K562 (cell line): ENCODE data around the gene KLHL18. TPM values are rescaled to one million over a fixed set of nuclear protein-coding genes. Genes with fewer than 3 reads are reported as not detected.

Experiments
- CAMTA2 ChIP-seq: fragments of 250-450 bp; sonication (Bioruptor Pico); conservative IDR thresholded peaks from 2 replicates; pipeline ENCODE4 v1.5.1; 2022
- DACH1 ChIP-seq: fragments of 450-650 bp; IDR thresholded peaks from 2 replicates; pipeline ENCODE4 v1.6.1; 2018; ENCODE audit not compliant: partially characterized antibody
- FUS ChIP-seq: fragments of 200-400 bp; formaldehyde crosslinking; optimal IDR thresholded peaks from 2 replicates; pipeline ENCODE3; 2017; ENCODE audit warnings: low read depth, low read length
- HDAC1 ChIP-seq, 2 experiments: fragments of 450-650 bp; IDR thresholded peaks; 2 replicates each; pipeline ENCODE4 v1.6.1; 2016 to 2017; ENCODE audit warnings: inconsistent platforms in 1 of 2, mild to moderate bottlenecking in 1 of 2, moderate library complexity in 1 of 2
- HOXB6 ChIP-seq: fragments of 250-450 bp; sonication (Bioruptor Pico); IDR thresholded peaks from 2 replicates; pipeline ENCODE4 v1.5.1; 2022; ENCODE audit warnings: mild to moderate bottlenecking, borderline replicate concordance
- PHF8 ChIP-seq: fragments of 200-600 bp; sonication (generic); IDR thresholded peaks from 2 replicates; pipeline ENCODE4 v1.6.1; 2012; ENCODE audit warnings: mixed run types, mild to moderate bottlenecking, inconsistent platforms, low read length, moderate library complexity, borderline replicate concordance
- POLR3G ChIP-seq: IDR thresholded peaks from 2 replicates; pipeline ENCODE4 v1.6.1; 2011; ENCODE audit not compliant: insufficient read length, insufficient replicate concordance; ENCODE audit errors: extremely low read depth
- RAD21 ChIP-seq, 2 experiments: fragments of 250-450 bp in 1 of 2; fragments of 450-650 bp in 1 of 2; sonication (Bioruptor Pico) in 1 of 2; formaldehyde crosslinking in 1 of 2; IDR thresholded peaks in 1 of 2; conservative IDR thresholded peaks in 1 of 2; 2 replicates each; pipeline versions ENCODE4 v1.4.0 to v1.8.0; 2020 to 2022; ENCODE audit warnings: mild to moderate bottlenecking in 2 of 2, moderate library complexity in 1 of 2
- SRF ChIP-seq, 2 experiments: fragments of 250-450, 450-650 bp in 1 of 2; sonication (Bioruptor Pico) in 1 of 2; sonication (generic) in 1 of 2; formaldehyde crosslinking; IDR thresholded peaks; 2 replicates each; pipeline versions ENCODE4 v1.5.0 to v1.5.1; 2020 to 2022; ENCODE audit warnings: mild to moderate bottlenecking in 1 of 2, missing genetic modification reagents in 1 of 2
- SRSF1 ChIP-seq: fragments of 200-400 bp; formaldehyde crosslinking; IDR thresholded peaks from 2 replicates; pipeline ENCODE4 v1.6.1; 2017; ENCODE audit warnings: mild to moderate bottlenecking, low read depth, low read length, moderate library complexity
- ZNF696 ChIP-seq: fragments of 250-450 bp; sonication (Bioruptor Pico); conservative IDR thresholded peaks from 2 replicates; pipeline ENCODE4 v1.4.0; 2020; ENCODE audit warnings: mild to moderate bottlenecking, moderate library complexity
- polyA plus RNA-seq, 8 experiments: library from polyadenylated mRNA; depleted of rRNA in 4 of 8; stranded (reverse) in 5 of 8; unstranded in 3 of 8; fragments of >200 nt; fragmentation: Nextera tagmentation in 2 of 8; fragmentation: Illumina TruSeq in 1 of 8; extraction: Ambion mirVana in 2 of 8; extraction: Trizol in 1 of 8; gene quantifications; 2 replicates each; pipeline versions ENCODE4 v1.2.1 to v1.2.3, GENCODE V29; 2011 to 2014; ENCODE audit warnings: inconsistent platforms in 1 of 8, missing spikeins in 1 of 8
- total RNA-seq, 7 experiments: library from RNA; depleted of rRNA in 6 of 7; stranded (reverse); fragments of >200 nt in 6 of 7; fragmentation: Illumina TruSeq in 2 of 7; extraction: Trizol in 2 of 7; gene quantifications; 2 replicates each; pipeline versions ENCODE4 v1.2.1 to v1.2.3, GENCODE V29; 2011 to 2021; ENCODE audit warnings: low replicate concordance in 1 of 7
- TF ChIP-seq, protein P1 (sequence below): sonication (generic); formaldehyde crosslinking; IDR thresholded peaks from 2 replicates; pipeline ENCODE4 v1.8.1; 2023; ENCODE audit warnings: mild to moderate bottlenecking, missing genetic modification reagents
- TF ChIP-seq, protein P2 (sequence below): sonication (generic); formaldehyde crosslinking; IDR thresholded peaks from 2 replicates; pipeline ENCODE4 v1.4.0; 2020; ENCODE audit warnings: mild to moderate bottlenecking, missing genetic modification reagents
- TF ChIP-seq, protein P3 (sequence below): fragments of 450-650 bp; IDR thresholded peaks from 2 replicates; pipeline ENCODE4 v1.7.1; 2018; ENCODE audit warnings: mild to moderate bottlenecking, low read depth; ENCODE audit not compliant: partially characterized antibody
- TF ChIP-seq, protein P4 (sequence below), 3 experiments: IDR thresholded peaks in 2 of 3; conservative IDR thresholded peaks in 1 of 3; 2 replicates each; pipeline ENCODE4 v1.5.1; 2011 to 2012; ENCODE audit warnings: low read length in 3 of 3, mild to moderate bottlenecking in 3 of 3, control low read depth in 2 of 3, improper control_type of control experiment in 1 of 3, inconsistent platforms in 1 of 3, low read depth in 1 of 3, mixed read lengths in 1 of 3, moderate library complexity in 1 of 3; ENCODE audit not compliant: insufficient read depth in 2 of 3
- TF ChIP-seq, protein P5 (sequence below): sonication (generic); formaldehyde crosslinking; IDR thresholded peaks from 2 replicates; pipeline ENCODE4 v1.9.0; 2022; ENCODE audit warnings: mild to moderate bottlenecking, missing genetic modification reagents

Gene KLHL18
- total and polyA plus RNA-seq, 9 of the 15 experiments (the other 6 are each of a cell fraction or from before 2014, with no cell fraction given), result 26.7 to 97.5 (median 48.7) TPM

DNA sequence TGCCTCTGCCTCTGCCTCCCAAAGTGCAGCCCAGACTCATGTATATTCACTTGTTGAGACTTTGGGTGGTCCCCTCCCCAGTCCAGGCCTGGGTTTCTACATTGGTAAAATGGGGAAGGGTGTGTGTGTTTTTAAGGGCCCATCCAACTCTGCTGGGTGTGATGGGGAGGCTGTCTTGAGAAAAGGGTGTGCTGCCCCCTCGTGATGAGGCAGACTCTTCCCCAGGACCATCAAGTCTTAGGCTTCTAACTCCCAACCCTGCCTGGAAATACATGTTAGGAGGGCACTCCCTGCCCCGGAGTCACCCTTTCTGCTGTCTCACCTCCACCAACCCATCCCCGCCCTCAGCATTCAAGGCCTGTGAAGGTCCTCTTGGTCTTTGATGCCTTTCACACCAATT lies 93.6 kb downstream of the KLHL18 start (continued):
- TF ChIP-seq SRSF1 (no peak), FUS (no peak), DACH1 (no peak), HOXB6 (CRISPR knock-in tag) (no peak), SRF (CRISPR knock-in tag; IDR thresholded peaks at IDR 0.05) (no peak), CAMTA2 (no peak), POLR3G (no peak), ZNF696 (CRISPR knock-in tag) (no peak), PHF8 (no peak), HDAC1 (IDR thresholded peaks at IDR 0.05) (no peak), RAD21 (CRISPR knock-in tag; conservative IDR thresholded peaks at IDR 0.05 in 1 of 2, IDR thresholded peaks at IDR 0.05 in 1 of 2) (peak in 1 of 2 experiments; percentile 53; a peak in 2 of 4 replicates)
- TF ChIP-seq, protein P1, sequence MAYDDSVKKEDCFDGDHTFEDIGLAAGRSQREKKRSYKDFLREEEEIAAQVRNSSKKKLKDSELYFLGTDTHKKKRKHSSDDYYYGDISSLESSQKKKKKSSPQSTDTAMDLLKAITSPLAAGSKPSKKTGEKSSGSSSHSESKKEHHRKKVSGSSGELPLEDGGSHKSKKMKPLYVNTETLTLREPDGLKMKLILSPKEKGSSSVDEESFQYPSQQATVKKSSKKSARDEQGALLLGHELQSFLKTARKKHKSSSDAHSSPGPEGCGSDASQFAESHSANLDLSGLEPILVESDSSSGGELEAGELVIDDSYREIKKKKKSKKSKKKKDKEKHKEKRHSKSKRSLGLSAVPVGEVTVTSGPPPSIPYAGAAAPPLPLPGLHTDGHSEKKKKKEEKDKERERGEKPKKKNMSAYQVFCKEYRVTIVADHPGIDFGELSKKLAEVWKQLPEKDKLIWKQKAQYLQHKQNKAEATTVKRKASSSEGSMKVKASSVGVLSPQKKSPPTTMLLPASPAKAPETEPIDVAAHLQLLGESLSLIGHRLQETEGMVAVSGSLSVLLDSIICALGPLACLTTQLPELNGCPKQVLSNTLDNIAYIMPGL, result no peak
- TF ChIP-seq, protein P2, sequence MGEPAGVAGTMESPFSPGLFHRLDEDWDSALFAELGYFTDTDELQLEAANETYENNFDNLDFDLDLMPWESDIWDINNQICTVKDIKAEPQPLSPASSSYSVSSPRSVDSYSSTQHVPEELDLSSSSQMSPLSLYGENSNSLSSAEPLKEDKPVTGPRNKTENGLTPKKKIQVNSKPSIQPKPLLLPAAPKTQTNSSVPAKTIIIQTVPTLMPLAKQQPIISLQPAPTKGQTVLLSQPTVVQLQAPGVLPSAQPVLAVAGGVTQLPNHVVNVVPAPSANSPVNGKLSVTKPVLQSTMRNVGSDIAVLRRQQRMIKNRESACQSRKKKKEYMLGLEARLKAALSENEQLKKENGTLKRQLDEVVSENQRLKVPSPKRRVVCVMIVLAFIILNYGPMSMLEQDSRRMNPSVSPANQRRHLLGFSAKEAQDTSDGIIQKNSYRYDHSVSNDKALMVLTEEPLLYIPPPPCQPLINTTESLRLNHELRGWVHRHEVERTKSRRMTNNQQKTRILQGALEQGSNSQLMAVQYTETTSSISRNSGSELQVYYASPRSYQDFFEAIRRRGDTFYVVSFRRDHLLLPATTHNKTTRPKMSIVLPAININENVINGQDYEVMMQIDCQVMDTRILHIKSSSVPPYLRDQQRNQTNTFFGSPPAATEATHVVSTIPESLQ (CRISPR knock-in tag), result no peak
- TF ChIP-seq, protein P3, sequence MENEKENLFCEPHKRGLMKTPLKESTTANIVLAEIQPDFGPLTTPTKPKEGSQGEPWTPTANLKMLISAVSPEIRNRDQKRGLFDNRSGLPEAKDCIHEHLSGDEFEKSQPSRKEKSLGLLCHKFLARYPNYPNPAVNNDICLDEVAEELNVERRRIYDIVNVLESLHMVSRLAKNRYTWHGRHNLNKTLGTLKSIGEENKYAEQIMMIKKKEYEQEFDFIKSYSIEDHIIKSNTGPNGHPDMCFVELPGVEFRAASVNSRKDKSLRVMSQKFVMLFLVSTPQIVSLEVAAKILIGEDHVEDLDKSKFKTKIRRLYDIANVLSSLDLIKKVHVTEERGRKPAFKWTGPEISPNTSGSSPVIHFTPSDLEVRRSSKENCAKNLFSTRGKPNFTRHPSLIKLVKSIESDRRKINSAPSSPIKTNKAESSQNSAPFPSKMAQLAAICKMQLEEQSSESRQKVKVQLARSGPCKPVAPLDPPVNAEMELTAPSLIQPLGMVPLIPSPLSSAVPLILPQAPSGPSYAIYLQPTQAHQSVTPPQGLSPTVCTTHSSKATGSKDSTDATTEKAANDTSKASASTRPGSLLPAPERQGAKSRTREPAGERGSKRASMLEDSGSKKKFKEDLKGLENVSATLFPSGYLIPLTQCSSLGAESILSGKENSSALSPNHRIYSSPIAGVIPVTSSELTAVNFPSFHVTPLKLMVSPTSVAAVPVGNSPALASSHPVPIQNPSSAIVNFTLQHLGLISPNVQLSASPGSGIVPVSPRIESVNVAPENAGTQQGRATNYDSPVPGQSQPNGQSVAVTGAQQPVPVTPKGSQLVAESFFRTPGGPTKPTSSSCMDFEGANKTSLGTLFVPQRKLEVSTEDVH, result no peak
- TF ChIP-seq, protein P4, sequence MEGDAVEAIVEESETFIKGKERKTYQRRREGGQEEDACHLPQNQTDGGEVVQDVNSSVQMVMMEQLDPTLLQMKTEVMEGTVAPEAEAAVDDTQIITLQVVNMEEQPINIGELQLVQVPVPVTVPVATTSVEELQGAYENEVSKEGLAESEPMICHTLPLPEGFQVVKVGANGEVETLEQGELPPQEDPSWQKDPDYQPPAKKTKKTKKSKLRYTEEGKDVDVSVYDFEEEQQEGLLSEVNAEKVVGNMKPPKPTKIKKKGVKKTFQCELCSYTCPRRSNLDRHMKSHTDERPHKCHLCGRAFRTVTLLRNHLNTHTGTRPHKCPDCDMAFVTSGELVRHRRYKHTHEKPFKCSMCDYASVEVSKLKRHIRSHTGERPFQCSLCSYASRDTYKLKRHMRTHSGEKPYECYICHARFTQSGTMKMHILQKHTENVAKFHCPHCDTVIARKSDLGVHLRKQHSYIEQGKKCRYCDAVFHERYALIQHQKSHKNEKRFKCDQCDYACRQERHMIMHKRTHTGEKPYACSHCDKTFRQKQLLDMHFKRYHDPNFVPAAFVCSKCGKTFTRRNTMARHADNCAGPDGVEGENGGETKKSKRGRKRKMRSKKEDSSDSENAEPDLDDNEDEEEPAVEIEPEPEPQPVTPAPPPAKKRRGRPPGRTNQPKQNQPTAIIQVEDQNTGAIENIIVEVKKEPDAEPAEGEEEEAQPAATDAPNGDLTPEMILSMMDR (IDR thresholded peaks at IDR 0.05 in 2 of 3, conservative IDR thresholded peaks at IDR 0.05 in 1 of 3; ENCODE audit: insufficient read depth in 2 of 3, low read depth in 1 of 3, low read length in 3 of 3), result peak; percentile 35 to 52 (median 49); a peak in 5 of 6 replicates
- TF ChIP-seq, protein P5, sequence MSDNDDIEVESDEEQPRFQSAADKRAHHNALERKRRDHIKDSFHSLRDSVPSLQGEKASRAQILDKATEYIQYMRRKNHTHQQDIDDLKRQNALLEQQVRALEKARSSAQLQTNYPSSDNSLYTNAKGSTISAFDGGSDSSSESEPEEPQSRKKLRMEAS, result no peak
